IMR-90 (cell line): Measurements from ENCODE around the gene PCBP3.

Source experiments
- BHLHE40 ChIP-seq: fragments of 150-350 bp; IDR thresholded peaks from 2 replicates; pipeline ENCODE4 v1.6.1; 2016; ENCODE audit warnings: mild to moderate bottlenecking, low read depth, low read length
- FOS ChIP-seq: fragments of 150-350 bp; IDR thresholded peaks from 2 replicates; pipeline ENCODE4 v1.6.1; 2016; ENCODE audit warnings: low read depth, low read length
- NFE2L2 ChIP-seq: fragments of 150-350 bp; IDR thresholded peaks from 2 replicates; pipeline ENCODE4 v1.6.1; 2016; ENCODE audit warnings: low read depth, mild to moderate bottlenecking, low read length
- POLR2A ChIP-seq: IDR thresholded peaks from 2 replicates; pipeline ENCODE4 v1.6.1; 2012; ENCODE audit warnings: mild to moderate bottlenecking, low read depth, low read length
- RCOR1 ChIP-seq: IDR thresholded peaks from 2 replicates; pipeline ENCODE4 v1.6.1; 2012; ENCODE audit warnings: mild to moderate bottlenecking, low read length, improper control_type of control experiment; ENCODE audit not compliant: insufficient replicate concordance
- RFX5 ChIP-seq: IDR thresholded peaks from 2 replicates; pipeline ENCODE4 v1.8.0; 2012; ENCODE audit warnings: low read depth, mild to moderate bottlenecking, low read length, moderate library complexity
- TF ChIP-seq, protein P1 (sequence below): conservative IDR thresholded peaks from 2 replicates; pipeline ENCODE4 v1.5.1; 2012; ENCODE audit warnings: mild to moderate bottlenecking, low read depth, low read length, improper control_type of control experiment

DNA sequence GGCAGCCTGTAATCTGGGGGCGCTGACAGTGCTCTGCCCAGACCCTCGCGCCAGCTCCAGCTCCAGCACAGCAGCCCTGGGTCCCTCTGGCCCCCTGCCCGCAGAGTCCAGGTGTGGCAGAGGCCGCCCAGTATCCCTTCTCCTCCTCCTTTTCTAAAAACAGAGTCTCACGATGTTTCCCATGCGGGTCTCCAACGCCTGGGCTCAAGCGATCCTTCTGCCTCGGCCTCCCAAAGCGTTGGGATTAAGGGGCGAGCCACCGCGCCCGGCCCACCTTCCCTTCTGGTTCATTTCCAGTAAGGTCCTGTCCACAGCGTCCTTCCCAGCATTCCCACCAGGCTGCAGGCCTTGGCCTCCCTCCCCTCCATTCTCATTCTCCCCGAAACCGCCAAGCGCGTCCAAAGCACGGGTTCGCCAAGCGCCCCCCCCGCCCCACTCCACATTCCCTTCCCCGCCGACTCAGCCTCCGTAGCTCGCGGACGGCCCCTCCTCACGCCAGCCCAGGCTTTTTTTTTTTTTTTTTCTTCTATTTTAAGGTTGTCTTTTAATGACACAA is 2.0 kb upstream of the PCBP3 start:
- TF ChIP-seq, protein P1, sequence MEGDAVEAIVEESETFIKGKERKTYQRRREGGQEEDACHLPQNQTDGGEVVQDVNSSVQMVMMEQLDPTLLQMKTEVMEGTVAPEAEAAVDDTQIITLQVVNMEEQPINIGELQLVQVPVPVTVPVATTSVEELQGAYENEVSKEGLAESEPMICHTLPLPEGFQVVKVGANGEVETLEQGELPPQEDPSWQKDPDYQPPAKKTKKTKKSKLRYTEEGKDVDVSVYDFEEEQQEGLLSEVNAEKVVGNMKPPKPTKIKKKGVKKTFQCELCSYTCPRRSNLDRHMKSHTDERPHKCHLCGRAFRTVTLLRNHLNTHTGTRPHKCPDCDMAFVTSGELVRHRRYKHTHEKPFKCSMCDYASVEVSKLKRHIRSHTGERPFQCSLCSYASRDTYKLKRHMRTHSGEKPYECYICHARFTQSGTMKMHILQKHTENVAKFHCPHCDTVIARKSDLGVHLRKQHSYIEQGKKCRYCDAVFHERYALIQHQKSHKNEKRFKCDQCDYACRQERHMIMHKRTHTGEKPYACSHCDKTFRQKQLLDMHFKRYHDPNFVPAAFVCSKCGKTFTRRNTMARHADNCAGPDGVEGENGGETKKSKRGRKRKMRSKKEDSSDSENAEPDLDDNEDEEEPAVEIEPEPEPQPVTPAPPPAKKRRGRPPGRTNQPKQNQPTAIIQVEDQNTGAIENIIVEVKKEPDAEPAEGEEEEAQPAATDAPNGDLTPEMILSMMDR, result no peak
- TF ChIP-seq RCOR1 (no peak), RFX5 (no peak), BHLHE40 (no peak), POLR2A (no peak), NFE2L2 (no peak), FOS (no peak)
